HG03095 (cell line): ENCODE data around the gene TMEM234.
"Not testable (repeated sequence)": the region's sequence is repeated elsewhere in the genome, so short reads cannot be mapped to it uniquely, and the experiment has no call there.

ENCODE experiments used
- ATAC-seq: cut with Tn5 transposase; IDR thresholded peaks from one replicate; pipeline ENCODE4 v1.9.1; 2021; ENCODE audit warnings: moderate library complexity; ENCODE audit not compliant: unreplicated experiment

The TMEM234 gene

GRCh38 chr1:32221980-32222755, at the start of gene TMEM234, which contains the start of gene EIF3I:
Gene TMEM234, minus strand, starts transcription at chr1:32222353. Its CDS starts 31 bp downstream, at chr1:32222322.
Gene EIF3I, plus strand, starts transcription at chr1:32222407. Its CDS starts 35 bp downstream, at chr1:32222442.
- ATAC-seq: peak; percentile 91

- ATAC-seq: no peak
Observed at GRCh38 chr1:32269744-32270143, 47.6 kb upstream of the TMEM234 start.

GRCh38 chr1:32266921-32267591, 44.9 kb upstream of the TMEM234 start:
- ATAC-seq: no peak

GRCh38 chr1:32265846-32266245, 43.7 kb upstream of the TMEM234 start:
- no peak for ATAC-seq

- ATAC-seq: no peak
Observed at GRCh38 chr1:32263744-32264143, 41.6 kb upstream of the TMEM234 start.

GRCh38 chr1:32263236-32263593, 41.1 kb upstream of the TMEM234 start:
- not testable (repeated sequence) for ATAC-seq

- no peak for ATAC-seq
Observed at GRCh38 chr1:32257227-32257508, 35.0 kb upstream of the TMEM234 start.

GRCh38 chr1:32256473-32257226, 34.5 kb upstream of the TMEM234 start:
- ATAC-seq: no peak

GRCh38 chr1:32255072-32256071, 33.2 kb upstream of the TMEM234 start:
- ATAC-seq: no peak

GRCh38 chr1:32250893-32251716, 29.0 kb upstream of the TMEM234 start, which contains the start of gene LCK:
Gene LCK, plus strand, starts transcription at chr1:32251265. Its CDS starts 23,065 bp downstream, at chr1:32274330.
- no peak for ATAC-seq

- peak; percentile 51 for ATAC-seq
Observed at GRCh38 chr1:32249831-32250525, 27.8 kb upstream of the TMEM234 start.

- no peak for ATAC-seq
Observed at GRCh38 chr1:32247983-32248889, 26.1 kb upstream of the TMEM234 start.

- ATAC-seq: no peak
Observed at GRCh38 chr1:32247452-32247851, 25.3 kb upstream of the TMEM234 start.

- ATAC-seq: no peak
Observed at GRCh38 chr1:32246888-32247273, 24.7 kb upstream of the TMEM234 start, which contains the start of gene FAM167B. Gene FAM167B, plus strand, starts transcription at chr1:32247222. Its CDS starts 200 bp downstream, at chr1:32247422.

- ATAC-seq: no peak
Observed at GRCh38 chr1:32242341-32242851, 20.2 kb upstream of the TMEM234 start.

GRCh38 chr1:32241001-32241763, 19.0 kb upstream of the TMEM234 start:
- ATAC-seq: no peak
